ENCODE results near the gene GPR162. TPM values are rescaled to one million over a fixed set of nuclear protein-coding genes. Genes with fewer than 3 reads are reported as not detected.
A peak's percentile ranks its signal among the peaks of the same experiment; 100 is the strongest.

Gene GPR162
- total RNA-seq, 3 donors from 2014 or later (not counting 1 experiment from before 2014, with no cell fraction given), result 0.39 to 2.1 (median 0.68) TPM

- peaks cover 38 to 41% of the 10 kb centered on the region in 2 donors for H3K27me3 Mint-ChIP-seq (ENCODE audit: low read depth in 2 of 2)
Observed at GRCh38 chr12:6831450-6831995, 9.9 kb downstream of the GPR162 start.

GRCh38 chr12:6832125-6832524 lies 10.5 kb downstream of the GPR162 start:
- peaks cover 20% of the 10 kb centered on the region for H3K27me3 ChIP-seq (ENCODE audit: control insufficient read depth, insufficient read depth, low read length)
- no peaks in the 10 kb centered on the region for H3K9me3 ChIP-seq (ENCODE audit: control insufficient read depth, insufficient read depth, low read length)
- intact Hi-C loops (cut with micrococcal nuclease), result no loop called here
- no peak overlapping the region for H3K27ac ChIP-seq (ENCODE audit: low read length)
- no peak overlapping the region for H3K4me3 Mint-ChIP-seq
- no peak for TF ChIP-seq CTCF (IDR thresholded peaks at IDR 0.05)
- peaks cover 19 to 23% of the 10 kb centered on the region in 2 donors for H3K4me1 Mint-ChIP-seq
- no peaks in the 10 kb centered on the region for H3K9me3 Mint-ChIP-seq
- H3K27ac Mint-ChIP-seq, result no peak overlapping the region
- ATAC-seq (no peak), DNase-seq (no peak)
- no peak overlapping the region for H3K4me3 ChIP-seq (ENCODE audit: low read length)
- H3K4me1 ChIP-seq (ENCODE audit: control insufficient read depth, insufficient read depth, low read length), result peaks cover 23% of the 10 kb centered on the region
- H3K27me3 Mint-ChIP-seq (ENCODE audit: low read depth in 2 of 2), result peaks cover 32 to 35% of the 10 kb centered on the region in 2 donors
- no peaks in the 10 kb centered on the region for H3K36me3 Mint-ChIP-seq
- 90% methylated on average over 4 of the region's 4 CpGs for WGBS (ENCODE audit: insufficient coverage)
- no peaks in the 10 kb centered on the region for H3K36me3 ChIP-seq (ENCODE audit: control insufficient read depth, insufficient read depth, low read length)

More at GRCh38 chr12:6831450-6831995, 9.9 kb downstream of the GPR162 start:
- Mint-ChIP-seq H3K9me3 (no peaks in the 10 kb centered on the region), H3K4me1 (peaks cover 20 to 24% of the 10 kb centered on the region in 2 donors), H3K27ac (no peak overlapping the region), H3K36me3 (no peaks in the 10 kb centered on the region), H3K4me3 (peak overlapping the region; percentile 35)
- H3K9me3 ChIP-seq (ENCODE audit: control insufficient read depth, insufficient read depth, low read length), result no peaks in the 10 kb centered on the region
- DNase-seq (no peak), ATAC-seq (no peak)
- no peak overlapping the region for H3K4me3 ChIP-seq (ENCODE audit: low read length)
- intact Hi-C loops (cut with micrococcal nuclease), result no loop called here
- no peak for TF ChIP-seq CTCF (IDR thresholded peaks at IDR 0.05)
- H3K4me1 ChIP-seq (ENCODE audit: control insufficient read depth, insufficient read depth, low read length), result peaks cover 23% of the 10 kb centered on the region
- 91% methylated on average over 12 of the region's 12 CpGs for WGBS (ENCODE audit: insufficient coverage)
- H3K27ac ChIP-seq (ENCODE audit: low read length), result no peak overlapping the region
- no peaks in the 10 kb centered on the region for H3K36me3 ChIP-seq (ENCODE audit: control insufficient read depth, insufficient read depth, low read length)
- peaks cover 26% of the 10 kb centered on the region for H3K27me3 ChIP-seq (ENCODE audit: control insufficient read depth, insufficient read depth, low read length)

DNA sequence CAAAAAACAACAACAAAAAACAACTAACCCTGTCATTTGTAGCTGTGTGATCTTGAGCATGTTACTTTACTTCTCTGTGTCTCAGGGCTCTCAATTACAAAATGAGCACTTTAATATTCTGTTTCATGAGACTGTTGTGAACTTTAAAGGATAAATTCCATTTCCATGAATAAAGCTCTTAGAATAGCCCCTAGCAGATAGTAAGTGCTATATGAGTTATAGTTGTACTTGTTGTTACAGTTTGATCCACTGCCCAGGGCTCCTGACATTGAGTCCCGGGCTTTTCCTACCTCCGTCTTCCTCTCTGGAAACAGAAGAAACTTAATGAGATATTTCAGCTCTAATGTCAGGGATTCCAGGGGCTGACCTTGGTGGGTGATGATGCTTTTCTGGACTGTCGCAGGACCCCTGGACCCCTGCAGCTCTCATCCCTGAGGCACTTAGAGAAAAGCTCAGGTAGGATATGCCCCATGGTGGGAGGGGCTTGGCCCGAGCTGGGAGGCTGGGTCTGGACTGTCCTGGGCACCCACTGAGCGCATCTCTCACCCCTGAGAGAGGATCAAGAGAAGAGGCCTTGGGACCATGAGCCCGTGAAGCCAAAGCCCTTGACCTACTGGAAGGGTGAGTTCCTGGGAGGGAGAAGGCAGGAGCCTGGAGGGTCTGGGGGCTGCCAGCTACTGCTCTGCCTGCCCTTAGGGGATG lies 11.7 kb downstream of the GPR162 start:
- TF ChIP-seq CTCF (IDR thresholded peaks at IDR 0.05), result no peak
- DNase-seq (no peak), ATAC-seq (no peak)
- Mint-ChIP-seq H3K4me1 (peaks cover 9 to 11% of the 10 kb centered on the region in 2 donors), H3K27ac (no peak overlapping the region), H3K9me3 (no peaks in the 10 kb centered on the region), H3K27me3 (ENCODE audit: low read depth in 2 of 2) (peaks cover 22 to 26% of the 10 kb centered on the region in 2 donors), H3K4me3 (no peak overlapping the region), H3K36me3 (no peaks in the 10 kb centered on the region)
- peaks cover 12% of the 10 kb centered on the region for H3K27me3 ChIP-seq (ENCODE audit: control insufficient read depth, insufficient read depth, low read length)
- WGBS (ENCODE audit: insufficient coverage), result 91% methylated on average over 6 of the region's 6 CpGs
- H3K4me3 ChIP-seq (ENCODE audit: low read length), result no peak overlapping the region
- H3K27ac ChIP-seq (ENCODE audit: low read length), result no peak overlapping the region
- intact Hi-C loops (cut with micrococcal nuclease), result no loop called here
- H3K36me3 ChIP-seq (ENCODE audit: control insufficient read depth, insufficient read depth, low read length), result no peaks in the 10 kb centered on the region
- peaks cover 17% of the 10 kb centered on the region for H3K4me1 ChIP-seq (ENCODE audit: control insufficient read depth, insufficient read depth, low read length)
- H3K9me3 ChIP-seq (ENCODE audit: control insufficient read depth, insufficient read depth, low read length), result no peaks in the 10 kb centered on the region
